HCT116 (cell line): ENCODE results near the gene ICAM2. TPM values are rescaled to one million over a fixed set of nuclear protein-coding genes. Genes with fewer than 3 reads are reported as not detected.

Experiments used
- ATAC-seq: fragments of 200-7000 bp; cut with Tn5 transposase; 2 replicates; pipeline ENCODE4 v1.9.1; 2020; ENCODE audit warnings: mild to moderate bottlenecking, moderate library complexity
- BruUV-seq: library from RNA; stranded (reverse); fragments of 400-500 nt; replicated peaks from 2 replicates; lab custom pipeline; 2021; lab: Mats Ljungman, UMichigan
- CTCF ChIA-PET: fragments of 300-600 bp; sonication (Branson Sonifier 250); formaldehyde crosslinking; loops from one replicate; lab custom pipeline; 2021; ENCODE audit warnings: antibody characterized with exemption; lab: Charles Lee
- POLR2A ChIA-PET: fragments of 300-600, 350-600 bp; sonication (Branson Sonifier 250); formaldehyde crosslinking; loops from one replicate; lab custom pipeline; 2021; ENCODE audit warnings: antibody characterized with exemption; lab: Charles Lee
- RAD21 ChIA-PET, 2 experiments: fragments of 300-600 bp; sonication (Branson Sonifier 250); formaldehyde crosslinking; loops; one replicate each; lab custom pipeline; 2023; ENCODE audit warnings: low total read pairs in 2 of 2; ENCODE audit not compliant: uncharacterized antibody in 2 of 2, unreplicated experiment in 2 of 2, low non-redundant PET in 1 of 2; lab: Charles Lee
- DNase-seq: peaks from one replicate; pipeline ENCODE4 v3.0.0-alpha.2; 2010; ENCODE audit warnings: low read depth, low spot score
- H2AFZ ChIP-seq: fragments of 200-600 bp; shearing (Covaris generic), sonication (generic); 2 replicates; pipeline ENCODE4 v1.6.1; 2017; ENCODE audit warnings: low read depth, mixed run types, mixed read lengths, antibody characterized with exemption, low read length; ENCODE audit not compliant: poor library complexity, severe bottlenecking
- H3K27ac ChIP-seq: 2 replicates; pipeline ENCODE4 v1.5.1; 2012; ENCODE audit warnings: low read depth, low read length
- H3K27me3 ChIP-seq: fragments of 200-600 bp; sonication (generic); 2 replicates; pipeline ENCODE4 v1.6.1; 2016; ENCODE audit warnings: mixed run types, low read length, mixed read lengths; ENCODE audit not compliant: insufficient read depth
- H3K36me3 ChIP-seq, 2 experiments: fragments of 200-500 bp in 1 of 2; fragments of 200-600 bp in 1 of 2; sonication (Bioruptor generic) in 1 of 2; sonication (generic) in 1 of 2; 2 replicates each; pipeline versions ENCODE4 v1.5.1 to v1.6.1; 2014 to 2016; ENCODE audit warnings: low read length in 2 of 2, inconsistent platforms in 1 of 2, mixed read lengths in 1 of 2, mixed run types in 1 of 2; ENCODE audit not compliant: insufficient read depth in 2 of 2, control insufficient read depth in 1 of 2
- H3K4me1 ChIP-seq, 2 experiments: fragments of 200-600 bp in 1 of 2; sonication (generic) in 1 of 2; 2 replicates each; pipeline versions ENCODE4 v1.5.1 to v1.6.1; 2012 to 2017; ENCODE audit warnings: low read length in 2 of 2, inconsistent platforms in 1 of 2, mild to moderate bottlenecking in 1 of 2, mixed read lengths in 1 of 2, mixed run types in 1 of 2, moderate library complexity in 1 of 2; ENCODE audit not compliant: insufficient read depth in 2 of 2, control insufficient read depth in 1 of 2
- H3K4me2 ChIP-seq: fragments of 200-600 bp; sonication (generic); 2 replicates; pipeline ENCODE4 v1.6.1; 2017; ENCODE audit warnings: mixed run types, low read length, mixed read lengths
- H3K4me3 ChIP-seq, 2 experiments: fragments of 200-600 bp in 1 of 2; sonication (generic) in 1 of 2; replicated peaks in 1 of 2; 2 replicates each; pipeline ENCODE4 v1.5.1; 2011 to 2016; ENCODE audit warnings: low read length in 2 of 2, control low read depth in 1 of 2, low read depth in 1 of 2, mild to moderate bottlenecking in 1 of 2, mixed read lengths in 1 of 2, mixed run types in 1 of 2
- H3K79me2 ChIP-seq: fragments of 200-600 bp; sonication (generic); 2 replicates; pipeline ENCODE4 v1.6.1; 2017; ENCODE audit warnings: mild to moderate bottlenecking, mixed run types, low read length, moderate library complexity, mixed read lengths; ENCODE audit not compliant: insufficient read depth
- H3K9ac ChIP-seq: fragments of 200-600 bp; sonication (generic); 2 replicates; pipeline ENCODE4 v1.6.1; 2016; ENCODE audit warnings: low read length, mixed read lengths
- H3K9me2 ChIP-seq: fragments of 200-600 bp; sonication (generic), shearing (Covaris generic); 2 replicates; pipeline ENCODE4 v1.6.1; 2017; ENCODE audit warnings: mixed run types, mild to moderate bottlenecking, moderate library complexity; ENCODE audit not compliant: insufficient read depth
- H3K9me3 ChIP-seq, 2 experiments: fragments of 200-500 bp in 1 of 2; fragments of 200-600 bp in 1 of 2; sonication (Bioruptor generic) in 1 of 2; sonication (generic) in 1 of 2; 2 replicates each; pipeline ENCODE4 v1.6.1; 2014 to 2017; ENCODE audit warnings: low read length in 2 of 2, mixed read lengths in 2 of 2, inconsistent platforms in 1 of 2, low read depth in 1 of 2, mild to moderate bottlenecking in 1 of 2, mixed run types in 1 of 2, moderate library complexity in 1 of 2; ENCODE audit not compliant: control insufficient read depth in 1 of 2, insufficient read depth in 1 of 2
- H4K20me1 ChIP-seq: fragments of 200-600 bp; sonication (generic), shearing (Covaris generic); 2 replicates; pipeline ENCODE4 v1.6.1; 2017; ENCODE audit warnings: mixed run types, mild to moderate bottlenecking, moderate library complexity; ENCODE audit not compliant: insufficient read depth
- CBX3 ChIP-seq: IDR thresholded peaks from 2 replicates; pipeline ENCODE4 v1.6.1; 2012; ENCODE audit warnings: low read depth
- CTCF ChIP-seq, 3 experiments: fragments of 200-600 bp in 1 of 3; sonication (generic) in 1 of 3; IDR thresholded peaks in 2 of 3; conservative IDR thresholded peaks in 1 of 3; 2 replicates each; pipeline ENCODE4 v1.5.1; 2012 to 2017; ENCODE audit warnings: low read depth in 2 of 3, low read length in 2 of 3, antibody characterized with exemption in 1 of 3, borderline replicate concordance in 1 of 3, control low read depth in 1 of 3, mild to moderate bottlenecking in 1 of 3, mixed read lengths in 1 of 3, mixed run types in 1 of 3, moderate library complexity in 1 of 3; ENCODE audit not compliant: insufficient read depth in 1 of 3
- ELF1 ChIP-seq: IDR thresholded peaks from 2 replicates; pipeline ENCODE4 v1.6.1; 2012; ENCODE audit warnings: low read depth, borderline replicate concordance
- EZH2 ChIP-seq: fragments of 200-600 bp; sonication (generic); IDR thresholded peaks from 2 replicates; pipeline ENCODE4 v1.6.1; 2017; ENCODE audit warnings: antibody characterized with exemption, mixed run types
- EZH2phosphoT487 ChIP-seq: fragments of 200-600 bp; IDR thresholded peaks from 2 replicates; pipeline ENCODE4 v1.6.1; 2018; ENCODE audit warnings: antibody characterized with exemption, borderline replicate concordance
- FOSL1 ChIP-seq: IDR thresholded peaks from 2 replicates; pipeline ENCODE4 v1.6.1; 2012; ENCODE audit warnings: low read depth
- POLR2A ChIP-seq: IDR thresholded peaks from 2 replicates; pipeline ENCODE4 v1.7.0; 2011; ENCODE audit warnings: borderline replicate concordance; ENCODE audit not compliant: insufficient read depth, insufficient read length; ENCODE audit errors: extremely low read depth
- POLR2AphosphoS5 ChIP-seq: IDR thresholded peaks from 2 replicates; pipeline ENCODE4 v1.6.1; 2011; ENCODE audit warnings: mild to moderate bottlenecking, low read depth, low read length, moderate library complexity
- SIN3A ChIP-seq: IDR thresholded peaks from 2 replicates; pipeline ENCODE4 v1.6.1; 2012; ENCODE audit warnings: low read depth
- SP1 ChIP-seq: IDR thresholded peaks from 2 replicates; pipeline ENCODE4 v1.6.1; 2012; ENCODE audit warnings: low read depth
- ZBTB33 ChIP-seq: IDR thresholded peaks from 2 replicates; pipeline ENCODE4 v1.6.1; 2011; ENCODE audit warnings: mild to moderate bottlenecking, low read length, moderate library complexity; ENCODE audit not compliant: insufficient replicate concordance; ENCODE audit errors: extremely low read depth
- ZNF274 ChIP-seq: fragments of 200-500 bp; sonication (Bioruptor generic); IDR thresholded peaks from 2 replicates; pipeline ENCODE4 v1.6.1; 2014; ENCODE audit warnings: mild to moderate bottlenecking, low read depth, low read length, inconsistent platforms
- intact Hi-C: fragments of 100-400 bp; cut with micrococcal nuclease; formaldehyde crosslinking; loops from 2 replicates; pipeline ENCODE4 v1.10.0; 2022
- total RNA-seq: library from RNA; stranded (reverse); gene quantifications from one replicate; pipeline ENCODE4 v1.2.1, GENCODE V29; 2021; ENCODE audit not compliant: unreplicated experiment

The ICAM2 gene
- total RNA-seq, 1 experiment from 2014 or later, result 0.61 TPM

- no peaks in the 10 kb centered on the region for H4K20me1 ChIP-seq
- H3K4me2 ChIP-seq, result no peak overlapping the region
- no peaks in the 10 kb centered on the region for H3K9me2 ChIP-seq
- RAD21 ChIA-PET, result no interaction called here
- no TSS peak for BruUV-seq
- no peak overlapping the region for H3K27ac ChIP-seq
- no peak overlapping the region for H3K9ac ChIP-seq
- intact Hi-C loops, result no loop called here
- DNase-seq (no peak), ATAC-seq (no peak)
- no peak overlapping the region for H3K4me3 ChIP-seq
- TF ChIP-seq EZH2 (no peak), SIN3A (no peak), SP1 (no peak), ZBTB33 (no peak), ZNF274 (no peak), EZH2phosphoT487 (no peak), POLR2A (no peak), CBX3 (no peak), FOSL1 (no peak), ELF1 (no peak), POLR2AphosphoS5 (no peak), CTCF (IDR thresholded peaks at IDR 0.05 in 2 of 3, conservative IDR thresholded peaks at IDR 0.05 in 1 of 3; ENCODE audit: borderline replicate concordance in 1 of 3, insufficient read depth in 1 of 3, low read depth in 2 of 3, low read length in 2 of 3) (no peak)
- H3K79me2 ChIP-seq, result no peaks in the 10 kb centered on the region
- POLR2A ChIA-PET, result no interaction called here
- CTCF ChIA-PET, result interaction anchor here (1.0 kb wide), 1 partner anchor 12 kb away, joined by 3 read pairs; no protein-coding TSS in a partner anchor
- H3K4me1 ChIP-seq, result peaks cover 4 to 17% of the 10 kb centered on the region in 2 experiments; a peak in 3 of 4 replicates
- no peaks in the 10 kb centered on the region for H3K36me3 ChIP-seq
- H2AFZ ChIP-seq, result no peak overlapping the region
- no peaks in the 10 kb centered on the region for H3K27me3 ChIP-seq
- H3K9me3 ChIP-seq, result no peaks in the 10 kb centered on the region
Observed at GRCh38 chr17:63963123-63963522, 57.3 kb downstream of the ICAM2 start.
